Activated naive CD4-positive, alpha-beta T cell treated with anti-CD3 and anti-CD28 coated beads for 36 hours (primary cell): ENCODE data around the gene COL4A4. TPM values are rescaled to one million over a fixed set of nuclear protein-coding genes. Genes with fewer than 3 reads are reported as not detected.

Experiments
- CTCF ChIA-PET: fragments of 350-600 bp; sonication (Branson Sonifier 250); formaldehyde crosslinking; loops from one replicate; lab custom pipeline; 2021; ENCODE audit warnings: antibody characterized with exemption; lab: Charles Lee
- DNase-seq: peaks from one replicate; pipeline ENCODE4 v3.0.0-alpha.2; 2020
- H3K27ac Mint-ChIP-seq: one replicate; pipeline ENCODE4 v1.8.0; 2021; ENCODE audit warnings: mild to moderate bottlenecking, mixed read lengths
- H3K27me3 Mint-ChIP-seq: one replicate; pipeline ENCODE4 v1.8.0; 2021; ENCODE audit warnings: low read depth, mixed read lengths
- H3K36me3 Mint-ChIP-seq: one replicate; pipeline ENCODE4 v1.8.0; 2021; ENCODE audit warnings: low read depth, mixed read lengths
- H3K4me1 Mint-ChIP-seq: one replicate; pipeline ENCODE4 v1.8.0; 2021; ENCODE audit warnings: low read depth, mixed read lengths
- H3K4me3 Mint-ChIP-seq: one replicate; pipeline ENCODE4 v1.8.0; 2021; ENCODE audit warnings: mild to moderate bottlenecking, moderate library complexity, mixed read lengths
- H3K9me3 Mint-ChIP-seq: one replicate; pipeline ENCODE4 v1.8.0; 2021; ENCODE audit warnings: mixed read lengths
- intact Hi-C: fragments of 100-400 bp; cut with micrococcal nuclease; formaldehyde crosslinking; loops from one replicate; pipeline ENCODE4 v1.15.1; 2023
- total RNA-seq, 2 experiments: library from RNA; stranded (reverse); gene quantifications; one replicate each; pipeline ENCODE4 v1.2.3, GENCODE V29; 2021

The COL4A4 gene
- total RNA-seq, 2 experiments from 2014 or later: not detected

- no peak for DNase-seq
- H3K4me3 Mint-ChIP-seq: no peak overlapping the region
- H3K27ac Mint-ChIP-seq: no peak overlapping the region
- no peaks in the 10 kb centered on the region for H3K4me1 Mint-ChIP-seq
- H3K27me3 Mint-ChIP-seq: peaks cover 25% of the 10 kb centered on the region
- CTCF ChIA-PET: no interaction called here
- intact Hi-C loops: no loop called here
- no peaks in the 10 kb centered on the region for H3K9me3 Mint-ChIP-seq
- no peaks in the 10 kb centered on the region for H3K36me3 Mint-ChIP-seq
Observed at GRCh38 chr2:227038550-227039189, 125.3 kb downstream of the COL4A4 start.

DNA sequence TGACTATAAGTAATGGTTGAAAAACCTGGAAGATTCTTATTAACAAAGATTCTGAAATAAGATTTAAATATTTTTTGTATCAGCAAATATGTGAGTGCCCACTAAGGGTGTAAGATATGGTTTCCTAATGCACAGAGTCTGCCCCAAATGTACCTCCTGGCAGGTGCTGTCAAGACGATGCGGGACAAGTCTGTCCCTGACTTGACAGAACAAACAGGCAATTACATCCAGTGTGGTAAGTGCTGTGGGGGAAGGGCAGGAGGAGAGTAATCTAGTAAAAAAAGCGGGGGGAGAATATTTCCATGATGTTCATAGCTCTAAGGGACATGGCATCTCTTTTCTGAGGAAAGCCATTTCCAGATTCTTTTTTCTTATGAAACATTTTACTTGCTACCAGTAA is 127.5 kb downstream of the COL4A4 start:
- H3K36me3 Mint-ChIP-seq: no peaks in the 10 kb centered on the region
- peaks cover 23% of the 10 kb centered on the region for H3K27me3 Mint-ChIP-seq
- H3K4me3 Mint-ChIP-seq: no peak overlapping the region
- H3K9me3 Mint-ChIP-seq: no peaks in the 10 kb centered on the region
- no peaks in the 10 kb centered on the region for H3K4me1 Mint-ChIP-seq
- intact Hi-C loops: no loop called here
- no peak overlapping the region for H3K27ac Mint-ChIP-seq
- no peak for DNase-seq
- CTCF ChIA-PET: no interaction called here

DNA sequence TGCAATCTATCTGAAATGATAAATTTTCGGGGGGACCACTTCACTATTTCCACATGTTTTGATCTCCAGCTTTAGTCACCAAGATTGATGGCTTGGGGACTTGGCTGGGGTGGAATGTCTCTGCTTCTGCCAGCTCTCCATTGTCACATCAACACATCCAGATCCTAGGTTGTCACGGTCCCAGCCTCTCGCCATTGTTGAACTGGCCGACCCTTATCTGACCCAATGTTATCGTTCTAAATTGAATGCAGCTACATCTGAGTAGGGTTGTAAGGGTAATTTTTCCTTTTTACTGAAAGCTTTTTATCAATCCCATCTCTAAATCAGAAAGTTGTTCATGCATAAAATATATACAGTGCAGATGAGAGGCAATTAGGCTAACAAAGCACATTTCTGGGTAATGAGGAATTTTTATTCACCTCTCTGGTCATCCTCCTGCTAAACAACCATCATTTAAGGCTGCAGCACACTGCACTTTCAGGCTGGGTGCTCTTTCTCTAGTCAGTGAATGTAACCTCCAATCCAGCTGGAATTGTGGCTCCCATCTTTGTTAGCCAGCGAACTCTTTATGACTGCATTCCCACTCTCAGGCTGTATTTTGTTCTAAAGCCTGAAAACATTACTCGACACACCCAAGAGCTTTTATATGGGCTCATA is 128.2 kb downstream of the COL4A4 start:
- Mint-ChIP-seq H3K36me3 (no peaks in the 10 kb centered on the region), H3K27ac (no peak overlapping the region), H3K4me3 (no peak overlapping the region), H3K27me3 (peaks cover 23% of the 10 kb centered on the region), H3K9me3 (no peaks in the 10 kb centered on the region), H3K4me1 (no peaks in the 10 kb centered on the region)
- CTCF ChIA-PET: interaction anchor here (0.6 kb wide), 3 partner anchors 174 to 528 kb away, joined by 3 read pairs; no protein-coding TSS in a partner anchor
- intact Hi-C loops: no loop called here
- no peak for DNase-seq

GRCh38 chr2:227033471-227034148 is 130.4 kb downstream of the COL4A4 start:
- CTCF ChIA-PET: interaction anchor here (0.6 to 1.3 kb wide), 6 partner anchors 9 to 638 kb away, joined by 3 to 4 read pairs (median 3); no protein-coding TSS in a partner anchor
- Mint-ChIP-seq H3K4me1 (no peaks in the 10 kb centered on the region), H3K36me3 (no peaks in the 10 kb centered on the region), H3K9me3 (no peaks in the 10 kb centered on the region), H3K4me3 (no peak overlapping the region), H3K27me3 (peaks cover 18% of the 10 kb centered on the region), H3K27ac (no peak overlapping the region)
- intact Hi-C loops: loop anchor here (1.0 to 2.0 kb wide), 2 partner anchors 73 to 733 kb away; no protein-coding TSS in a partner anchor
- DNase-seq: peak; percentile 36

DNA sequence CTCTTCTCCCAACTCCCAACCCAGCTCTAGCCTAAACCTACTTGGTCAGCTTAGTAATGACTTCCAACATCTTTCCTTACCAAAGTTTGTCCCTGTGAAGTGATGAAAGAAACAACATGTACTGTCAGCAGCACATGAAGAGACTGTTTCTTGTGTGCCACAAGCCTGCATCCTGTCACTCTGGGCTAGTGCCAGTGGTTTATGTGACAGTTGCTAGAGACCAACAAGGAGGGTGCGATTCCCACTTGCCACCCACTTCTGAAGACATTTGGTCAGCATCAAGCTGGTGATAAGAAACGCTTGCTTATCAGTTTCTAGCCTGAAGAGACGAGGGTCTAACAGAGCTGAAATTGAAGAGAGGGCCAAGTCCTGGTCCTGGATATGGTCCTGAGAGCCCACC is 132.6 kb downstream of the COL4A4 start:
- DNase-seq: no peak
- CTCF ChIA-PET: interaction anchor here (1.5 kb wide), 1 partner anchor 76 kb away, joined by 3 read pairs; no protein-coding TSS in a partner anchor
- intact Hi-C loops: loop anchor here (2.0 kb wide), 1 partner anchor 1361 kb away; no protein-coding TSS in a partner anchor
- Mint-ChIP-seq H3K9me3 (no peaks in the 10 kb centered on the region), H3K4me1 (no peaks in the 10 kb centered on the region), H3K36me3 (no peaks in the 10 kb centered on the region), H3K4me3 (no peak overlapping the region), H3K27me3 (peaks cover 12% of the 10 kb centered on the region), H3K27ac (no peak overlapping the region)

DNA sequence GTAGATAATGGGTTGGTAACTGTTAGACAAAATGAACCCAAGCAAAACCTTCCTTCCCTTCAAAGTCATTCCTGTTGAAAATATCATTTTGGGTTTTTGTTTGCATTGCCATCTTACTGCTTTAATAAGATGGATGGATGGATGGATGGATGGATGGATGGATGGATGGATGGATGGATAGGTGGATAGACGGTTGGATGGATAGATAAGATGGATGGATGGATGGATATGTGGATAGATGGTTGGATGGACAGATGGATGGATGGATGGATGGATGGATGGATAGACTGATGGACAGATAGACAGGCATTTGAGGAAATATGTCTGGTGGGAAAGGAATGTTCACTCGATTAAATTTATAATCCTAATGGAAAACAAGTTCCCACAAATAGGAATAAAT is 133.2 kb downstream of the COL4A4 start:
- no peak for DNase-seq
- no peaks in the 10 kb centered on the region for H3K4me1 Mint-ChIP-seq
- no peaks in the 10 kb centered on the region for H3K36me3 Mint-ChIP-seq
- H3K27me3 Mint-ChIP-seq: peaks cover 9% of the 10 kb centered on the region
- H3K9me3 Mint-ChIP-seq: no peaks in the 10 kb centered on the region
- no peak overlapping the region for H3K4me3 Mint-ChIP-seq
- intact Hi-C loops: loop anchor here (2.0 kb wide), 1 partner anchor 1360 kb away; no protein-coding TSS in a partner anchor
- CTCF ChIA-PET: interaction anchor here (1.5 kb wide), 1 partner anchor 76 kb away, joined by 3 read pairs; no protein-coding TSS in a partner anchor
- no peak overlapping the region for H3K27ac Mint-ChIP-seq

DNA sequence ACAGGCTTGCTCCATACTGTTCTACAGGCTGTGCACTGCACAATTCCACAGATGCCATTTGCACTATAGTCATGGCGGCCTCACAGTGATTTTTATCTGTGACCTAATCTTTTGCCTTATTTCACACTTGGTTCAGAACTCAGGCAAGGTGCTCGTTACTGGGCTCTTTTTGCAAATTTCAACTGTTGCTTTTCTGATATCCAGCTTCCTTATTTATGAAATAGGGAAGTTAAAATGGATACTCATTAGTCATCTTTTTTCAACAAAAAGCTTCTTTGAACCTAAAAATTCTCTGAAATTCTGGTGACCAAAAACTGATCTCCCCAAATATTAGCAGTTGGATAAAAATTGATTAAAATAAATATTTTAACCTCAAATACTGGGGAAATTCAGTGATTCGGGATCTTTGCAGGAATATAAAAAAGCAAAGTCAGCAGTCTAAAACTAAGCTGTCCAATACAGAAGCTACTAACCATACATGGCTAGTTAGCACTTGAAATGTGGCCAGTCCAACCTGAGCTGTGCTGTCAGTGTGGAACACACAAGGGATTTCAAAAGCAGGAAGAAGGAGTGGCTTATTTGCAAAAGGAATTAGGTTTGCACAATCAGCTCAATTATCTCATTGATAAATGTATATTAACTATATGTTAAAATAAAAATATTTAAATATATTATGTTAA is 134.4 kb downstream of the COL4A4 start:
- DNase-seq: no peak
- no peak overlapping the region for H3K27ac Mint-ChIP-seq
- no peaks in the 10 kb centered on the region for H3K4me1 Mint-ChIP-seq
- H3K4me3 Mint-ChIP-seq: no peak overlapping the region
- CTCF ChIA-PET: no interaction called here
- intact Hi-C loops: loop anchor here (2.0 kb wide), 1 partner anchor 1359 kb away; no protein-coding TSS in a partner anchor
- no peaks in the 10 kb centered on the region for H3K36me3 Mint-ChIP-seq
- H3K27me3 Mint-ChIP-seq: peaks cover 4% of the 10 kb centered on the region
- no peaks in the 10 kb centered on the region for H3K9me3 Mint-ChIP-seq

- no peak for DNase-seq
- CTCF ChIA-PET: interaction anchor here (0.6 kb wide), 2 partner anchors 15 to 758 kb away, joined by 3 to 4 read pairs; no protein-coding TSS in a partner anchor
- H3K27me3 Mint-ChIP-seq: peaks cover 6% of the 10 kb centered on the region
- H3K4me3 Mint-ChIP-seq: no peak overlapping the region
- no peak overlapping the region for H3K27ac Mint-ChIP-seq
- no peaks in the 10 kb centered on the region for H3K9me3 Mint-ChIP-seq
- intact Hi-C loops: no loop called here
- H3K4me1 Mint-ChIP-seq: no peaks in the 10 kb centered on the region
- no peaks in the 10 kb centered on the region for H3K36me3 Mint-ChIP-seq
Observed at GRCh38 chr2:227025510-227025909, 138.5 kb downstream of the COL4A4 start.

- Mint-ChIP-seq H3K9me3 (no peaks in the 10 kb centered on the region), H3K4me3 (no peak overlapping the region), H3K27me3 (peaks cover 8% of the 10 kb centered on the region), H3K27ac (no peak overlapping the region), H3K4me1 (no peaks in the 10 kb centered on the region), H3K36me3 (no peaks in the 10 kb centered on the region)
- intact Hi-C loops: no loop called here
- CTCF ChIA-PET: interaction anchor here (1.3 kb wide), 1 partner anchor 11 kb away, joined by 4 read pairs; no protein-coding TSS in a partner anchor
- no peak for DNase-seq
Observed at GRCh38 chr2:227022608-227023007, 141.4 kb downstream of the COL4A4 start.

DNA sequence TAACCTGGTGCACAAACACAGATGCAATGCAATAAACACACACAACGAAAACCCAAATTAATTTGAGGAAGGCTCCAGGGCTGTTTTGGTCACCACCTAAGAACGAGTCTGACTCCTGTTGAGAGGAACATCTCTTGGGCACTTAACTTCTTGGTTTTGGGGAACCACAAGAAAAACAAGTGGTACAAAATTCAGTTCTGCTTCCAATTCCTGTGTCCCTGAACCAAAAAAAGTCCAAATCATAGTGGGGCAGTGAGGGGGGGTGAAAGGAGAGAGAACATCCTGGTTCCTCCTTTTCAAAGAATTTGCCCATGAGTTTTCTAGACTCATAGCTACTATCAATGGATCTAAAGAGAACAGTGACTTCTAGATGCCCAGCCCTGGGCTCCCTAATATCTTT is 143.6 kb downstream of the COL4A4 start:
- intact Hi-C loops: no loop called here
- peaks cover 8% of the 10 kb centered on the region for H3K27me3 Mint-ChIP-seq
- CTCF ChIA-PET: no interaction called here
- DNase-seq: no peak
- no peak overlapping the region for H3K4me3 Mint-ChIP-seq
- no peaks in the 10 kb centered on the region for H3K4me1 Mint-ChIP-seq
- H3K27ac Mint-ChIP-seq: no peak overlapping the region
- H3K9me3 Mint-ChIP-seq: no peaks in the 10 kb centered on the region
- H3K36me3 Mint-ChIP-seq: no peaks in the 10 kb centered on the region

DNA sequence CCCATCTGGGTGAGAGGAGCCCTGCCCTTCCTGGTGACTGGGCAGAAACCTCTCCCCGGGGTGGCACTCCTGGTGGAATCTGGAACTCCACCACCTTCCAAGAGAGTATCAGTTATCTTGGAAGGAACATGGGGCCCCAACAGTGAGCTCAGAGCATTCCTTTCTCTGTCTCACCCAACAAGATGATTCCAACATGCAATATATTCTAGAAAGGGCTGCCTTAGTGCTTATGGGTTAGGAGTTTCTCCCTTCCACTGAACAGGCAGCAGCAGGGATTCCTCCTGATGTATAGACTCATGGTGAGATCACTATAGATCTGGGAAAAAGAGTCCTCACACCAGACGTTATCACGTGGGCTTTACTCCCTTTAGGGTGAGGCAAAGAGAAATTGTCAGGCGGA is 147.1 kb downstream of the COL4A4 start:
- DNase-seq: no peak
- H3K27me3 Mint-ChIP-seq: peaks cover 8% of the 10 kb centered on the region
- intact Hi-C loops: loop anchor here (2.0 kb wide), 1 partner anchor 22 kb away; no protein-coding TSS in a partner anchor
- no peaks in the 10 kb centered on the region for H3K36me3 Mint-ChIP-seq
- H3K4me1 Mint-ChIP-seq: no peaks in the 10 kb centered on the region
- H3K9me3 Mint-ChIP-seq: no peaks in the 10 kb centered on the region
- H3K4me3 Mint-ChIP-seq: no peak overlapping the region
- H3K27ac Mint-ChIP-seq: no peak overlapping the region
- CTCF ChIA-PET: no interaction called here

- Mint-ChIP-seq H3K4me3 (no peak overlapping the region), H3K9me3 (no peaks in the 10 kb centered on the region), H3K27ac (no peak overlapping the region), H3K4me1 (no peaks in the 10 kb centered on the region), H3K27me3 (no peaks in the 10 kb centered on the region), H3K36me3 (no peaks in the 10 kb centered on the region)
- CTCF ChIA-PET: no interaction called here
- intact Hi-C loops: no loop called here
- no peak for DNase-seq
Observed at GRCh38 chr2:227013881-227014280, 150.1 kb downstream of the COL4A4 start.
